ENCODE data around the gene TM9SF4. TPM values are rescaled to one million over a fixed set of nuclear protein-coding genes. Genes with fewer than 3 reads are reported as not detected.

TM9SF4 gene
- polyA plus RNA-seq, 1 experiment: 75.6 TPM

- no peak for TF ChIP-seq CTCF (IDR thresholded peaks at IDR 0.05; ENCODE audit: low read depth, low read length)
- ChIA-PET CTCF (no interaction called here), POLR2A (no interaction called here)
- H3K9me3 ChIP-seq (ENCODE audit: control insufficient read depth, insufficient read depth, low read length): no peaks in the 10 kb centered on the region; the same call in 1 of the 2 replicates
- DNase-seq (ENCODE audit: low read depth, low spot score): no peak
- no peak overlapping the region for H3K4me3 ChIP-seq (ENCODE audit: low read depth, low read length)
- H3K27ac ChIP-seq (ENCODE audit: low read depth, low read length): no peak overlapping the region
- H3K27me3 ChIP-seq (ENCODE audit: control insufficient read depth, insufficient read depth, low read length): no peaks in the 10 kb centered on the region
These were observed 30.4 kb downstream of the TM9SF4 start for GRCh38 chr20:32139947-32140346.

GRCh38 chr20:32140603-32141002, 31.1 kb downstream of the TM9SF4 start:
- no peak for DNase-seq (ENCODE audit: low read depth, low spot score)
- ChIA-PET POLR2A (no interaction called here), CTCF (no interaction called here)
- TF ChIP-seq CTCF (IDR thresholded peaks at IDR 0.05; ENCODE audit: low read depth, low read length): no peak
- Histone ChIP-seq H3K4me3 (ENCODE audit: low read depth, low read length) (no peak overlapping the region), H3K27ac (ENCODE audit: low read depth, low read length) (no peak overlapping the region), H3K9me3 (ENCODE audit: control insufficient read depth, insufficient read depth, low read length) (no peaks in the 10 kb centered on the region; the same call in 1 of the 2 replicates), H3K27me3 (ENCODE audit: control insufficient read depth, insufficient read depth, low read length) (no peaks in the 10 kb centered on the region)

- ChIA-PET CTCF (no interaction called here), POLR2A (no interaction called here)
- Histone ChIP-seq H3K27me3 (ENCODE audit: control insufficient read depth, insufficient read depth, low read length) (no peaks in the 10 kb centered on the region), H3K27ac (ENCODE audit: low read depth, low read length) (no peak overlapping the region), H3K4me3 (ENCODE audit: low read depth, low read length) (no peak overlapping the region), H3K9me3 (ENCODE audit: control insufficient read depth, insufficient read depth, low read length) (no peaks in the 10 kb centered on the region; the same call in 1 of the 2 replicates)
- DNase-seq (ENCODE audit: low read depth, low spot score): no peak
- no peak for TF ChIP-seq CTCF (IDR thresholded peaks at IDR 0.05; ENCODE audit: low read depth, low read length)
These were observed 32.0 kb downstream of the TM9SF4 start for GRCh38 chr20:32141465-32141980.

- no peak overlapping the region for H3K4me3 ChIP-seq (ENCODE audit: low read depth, low read length)
- TF ChIP-seq CTCF (IDR thresholded peaks at IDR 0.05; ENCODE audit: low read depth, low read length): no peak
- ChIA-PET POLR2A (no interaction called here), CTCF (no interaction called here)
- DNase-seq (ENCODE audit: low read depth, low spot score): no peak
- H3K27me3 ChIP-seq (ENCODE audit: control insufficient read depth, insufficient read depth, low read length): no peaks in the 10 kb centered on the region
- H3K27ac ChIP-seq (ENCODE audit: low read depth, low read length): no peak overlapping the region
- H3K9me3 ChIP-seq (ENCODE audit: control insufficient read depth, insufficient read depth, low read length): no peaks in the 10 kb centered on the region; the same call in 1 of the 2 replicates
These were observed 32.6 kb downstream of the TM9SF4 start for GRCh38 chr20:32142088-32142487.

- Histone ChIP-seq H3K27ac (ENCODE audit: low read depth, low read length) (no peak overlapping the region), H3K4me3 (ENCODE audit: low read depth, low read length) (no peak overlapping the region), H3K27me3 (ENCODE audit: control insufficient read depth, insufficient read depth, low read length) (no peaks in the 10 kb centered on the region), H3K9me3 (ENCODE audit: control insufficient read depth, insufficient read depth, low read length) (no peaks in the 10 kb centered on the region; the same call in 1 of the 2 replicates)
- CTCF ChIA-PET: no interaction called here
- no peak for DNase-seq (ENCODE audit: low read depth, low spot score)
- POLR2A ChIA-PET: no interaction called here
- no peak for TF ChIP-seq CTCF (IDR thresholded peaks at IDR 0.05; ENCODE audit: low read depth, low read length)
These were observed 33.5 kb downstream of the TM9SF4 start for GRCh38 chr20:32142991-32143390.
